ENCODE results near the gene C2CD5. TPM values are rescaled to one million over a fixed set of nuclear protein-coding genes. Genes with fewer than 3 reads are reported as not detected.

Gene C2CD5
- total RNA-seq, 4 donors from 2014 or later: 15.2 to 33.2 (median 22.7) TPM

- Histone ChIP-seq H3K36me3 (peaks cover 11 to 54% (median 31%) of the 10 kb centered on the region in 4 donors), H3K4me1 (peaks cover 0 to 2% (median under 1%) of the 10 kb centered on the region in 4 donors), H3K4me3 (no peak overlapping the region), H3K9me3 (no peaks in the 10 kb centered on the region), H3K27me3 (no peaks in the 10 kb centered on the region), H3K27ac (replicated peaks in 1 of 4) (no peak overlapping the region)
- intact Hi-C loops (cut with DNase I): no loop called here
- WGBS: 86% methylated on average over 3 of the region's 3 CpGs
- TF ChIP-seq CTCF (IDR thresholded peaks at IDR 0.05) (no peak), POLR2AphosphoS5 (IDR thresholded peaks at IDR 0.05) (no peak), POLR2A (IDR thresholded peaks at IDR 0.05; ENCODE audit: low read depth) (no peak), EP300 (IDR thresholded peaks at IDR 0.05) (no peak)
- no peak for DNase-seq (ENCODE audit: extremely low spot score)
These were observed 17.5 kb downstream of the C2CD5 start for GRCh38 chr12:22526836-22527235.

- intact Hi-C loops (cut with DNase I): no loop called here
- Histone ChIP-seq H3K36me3 (peaks cover 12 to 48% (median 29%) of the 10 kb centered on the region in 4 donors), H3K4me1 (no peaks in the 10 kb centered on the region), H3K27me3 (no peaks in the 10 kb centered on the region), H3K27ac (replicated peaks in 1 of 4) (no peak overlapping the region), H3K4me3 (no peak overlapping the region), H3K9me3 (no peaks in the 10 kb centered on the region)
- no peak for TF ChIP-seq POLR2AphosphoS5 (IDR thresholded peaks at IDR 0.05)
- no peak for TF ChIP-seq CTCF (IDR thresholded peaks at IDR 0.05)
- TF ChIP-seq POLR2A (IDR thresholded peaks at IDR 0.05; ENCODE audit: low read depth): no peak
- TF ChIP-seq EP300 (IDR thresholded peaks at IDR 0.05): no peak
- whole genome bisulfite sequencing: 89% methylated on average over 2 of the region's 2 CpGs
- no peak for DNase-seq (ENCODE audit: extremely low spot score)
These were observed 18.9 kb downstream of the C2CD5 start for GRCh38 chr12:22525426-22525825.

- H3K36me3 ChIP-seq: peaks cover 3 to 35% (median 16%) of the 10 kb centered on the region in 4 donors
- H3K9me3 ChIP-seq: no peaks in the 10 kb centered on the region
- no peak overlapping the region for H3K4me3 ChIP-seq
- 83% methylated on average over 6 of the region's 6 CpGs for WGBS
- H3K27ac ChIP-seq (replicated peaks in 1 of 4): no peak overlapping the region
- no peaks in the 10 kb centered on the region for H3K27me3 ChIP-seq
- peaks cover 0 to 15% (median 10%) of the 10 kb centered on the region in 4 donors for H3K4me1 ChIP-seq
- TF ChIP-seq POLR2AphosphoS5 (IDR thresholded peaks at IDR 0.05) (no peak), EP300 (IDR thresholded peaks at IDR 0.05) (no peak), POLR2A (IDR thresholded peaks at IDR 0.05; ENCODE audit: low read depth) (no peak), CTCF (IDR thresholded peaks at IDR 0.05) (no peak)
- intact Hi-C loops (cut with DNase I): no loop called here
- no peak for DNase-seq (ENCODE audit: extremely low spot score)
These were observed 25.3 kb downstream of the C2CD5 start for GRCh38 chr12:22518998-22519397.

- Histone ChIP-seq H3K36me3 (peaks cover 0 to 32% (median 12%) of the 10 kb centered on the region in 4 donors), H3K4me1 (peaks cover 0 to 15% (median 10%) of the 10 kb centered on the region in 4 donors), H3K27me3 (no peaks in the 10 kb centered on the region), H3K4me3 (no peak overlapping the region), H3K27ac (replicated peaks in 1 of 4) (no peak overlapping the region), H3K9me3 (no peaks in the 10 kb centered on the region)
- TF ChIP-seq CTCF (IDR thresholded peaks at IDR 0.05) (no peak), POLR2A (IDR thresholded peaks at IDR 0.05; ENCODE audit: low read depth) (no peak), EP300 (IDR thresholded peaks at IDR 0.05) (no peak), POLR2AphosphoS5 (IDR thresholded peaks at IDR 0.05) (no peak)
- no peak for DNase-seq (ENCODE audit: extremely low spot score)
- intact Hi-C loops (cut with DNase I): no loop called here
- WGBS: 15% methylated on average over 1 of the region's 1 CpG
These were observed 26.2 kb downstream of the C2CD5 start for GRCh38 chr12:22518060-22518719.
